Endothelial cell (in vitro differentiated cells): ENCODE results near the gene SCG2. TPM values are rescaled to one million over a fixed set of nuclear protein-coding genes. Genes with fewer than 3 reads are reported as not detected.

Experiments
- DNase-seq: peaks from one replicate; pipeline ENCODE4 v3.0.0; 2021; ENCODE audit warnings: low spot score
- H3K27ac Mint-ChIP-seq: one replicate; pipeline ENCODE4 v1.8.0; 2021; ENCODE audit warnings: mixed read lengths, inconsistent platforms; ENCODE audit not compliant: unreplicated experiment
- H3K27me3 Mint-ChIP-seq: one replicate; pipeline ENCODE4 v1.8.0; 2021; ENCODE audit warnings: mild to moderate bottlenecking, moderate library complexity, mixed read lengths, inconsistent platforms; ENCODE audit not compliant: unreplicated experiment
- H3K36me3 Mint-ChIP-seq: one replicate; pipeline ENCODE4 v1.8.0; 2021; ENCODE audit warnings: mild to moderate bottlenecking, low read depth, mixed read lengths, inconsistent platforms; ENCODE audit not compliant: unreplicated experiment
- H3K4me1 Mint-ChIP-seq: one replicate; pipeline ENCODE4 v1.8.0; 2021; ENCODE audit warnings: mild to moderate bottlenecking, mixed read lengths, inconsistent platforms; ENCODE audit not compliant: unreplicated experiment
- H3K4me3 Mint-ChIP-seq: one replicate; pipeline ENCODE4 v1.8.0; 2021; ENCODE audit warnings: mild to moderate bottlenecking, mixed read lengths, inconsistent platforms; ENCODE audit not compliant: unreplicated experiment
- H3K9me3 Mint-ChIP-seq: one replicate; pipeline ENCODE4 v1.8.0; 2021; ENCODE audit warnings: mixed read lengths, inconsistent platforms; ENCODE audit not compliant: unreplicated experiment
- CTCF ChIP-seq: fragments of 200-600 bp; sonication (generic); IDR thresholded peaks from one replicate; pipeline ENCODE4 v1.5.0; 2021; ENCODE audit warnings: antibody characterized with exemption; ENCODE audit not compliant: unreplicated experiment
- total RNA-seq: library from RNA; stranded (reverse); fragmentation: NEBNext Ultra II Directional; extraction: Animal tissue kit (Norgen Biotek cat#: 25700); gene quantifications from one replicate; pipeline ENCODE4 v1.2.1, GENCODE V29; 2021; ENCODE audit not compliant: unreplicated experiment

The SCG2 gene
- total RNA-seq, 1 donor from 2014 or later: 0.23 TPM

- Mint-ChIP-seq H3K9me3 (no peaks in the 10 kb centered on the region), H3K27ac (no peak overlapping the region), H3K4me3 (no peak overlapping the region), H3K27me3 (peaks cover 17% of the 10 kb centered on the region), H3K36me3 (no peaks in the 10 kb centered on the region), H3K4me1 (peaks cover 18% of the 10 kb centered on the region)
- no peak for TF ChIP-seq CTCF
- no peak for DNase-seq
Measured at GRCh38 chr2:223621901-223622300, 19.7 kb upstream of the SCG2 start.

- peaks cover 19% of the 10 kb centered on the region for H3K27me3 Mint-ChIP-seq
Measured at GRCh38 chr2:223619486-223620129, 17.4 kb upstream of the SCG2 start.

GRCh38 chr2:223618172-223619035, 16.2 kb upstream of the SCG2 start:
- Mint-ChIP-seq H3K4me3 (no peak overlapping the region), H3K27me3 (peaks cover 21% of the 10 kb centered on the region), H3K9me3 (no peaks in the 10 kb centered on the region), H3K27ac (no peak overlapping the region), H3K36me3 (no peaks in the 10 kb centered on the region), H3K4me1 (peaks cover 7% of the 10 kb centered on the region)
- peak; percentile 14 for DNase-seq
- TF ChIP-seq CTCF: no peak

More at GRCh38 chr2:223619486-223620129, 17.4 kb upstream of the SCG2 start:
- H3K4me3 Mint-ChIP-seq: no peak overlapping the region
- peaks cover 5% of the 10 kb centered on the region for H3K4me1 Mint-ChIP-seq
- no peak for TF ChIP-seq CTCF
- no peaks in the 10 kb centered on the region for H3K9me3 Mint-ChIP-seq
- DNase-seq: no peak
- H3K36me3 Mint-ChIP-seq: no peaks in the 10 kb centered on the region
- H3K27ac Mint-ChIP-seq: no peak overlapping the region

GRCh38 chr2:223614534-223614933, 12.4 kb upstream of the SCG2 start:
- no peak for DNase-seq
- TF ChIP-seq CTCF: no peak
- Mint-ChIP-seq H3K9me3 (no peaks in the 10 kb centered on the region), H3K36me3 (no peaks in the 10 kb centered on the region), H3K27ac (no peak overlapping the region), H3K4me3 (no peak overlapping the region), H3K4me1 (peaks cover 12% of the 10 kb centered on the region), H3K27me3 (peaks cover 12% of the 10 kb centered on the region)
